ENCODE measurements around the gene ZNF701.
A peak's percentile ranks its signal among the peaks of the same experiment; 100 is the strongest.
"Not testable (repeated sequence)": the region's sequence is repeated elsewhere in the genome, so short reads cannot be mapped to it uniquely, and the experiment has no call there.

ZNF701 gene

GRCh38 chr19:52566121-52566520 lies 4.0 kb upstream of the ZNF701 start:
- DNase-seq (ENCODE audit: low read depth in 2 of 2), result no peak

GRCh38 chr19:52566588-52566987 lies 3.5 kb upstream of the ZNF701 start:
- DNase-seq (ENCODE audit: low read depth in 2 of 2), result no peak

GRCh38 chr19:52567921-52568320 lies 2.2 kb upstream of the ZNF701 start:
- DNase-seq (ENCODE audit: low read depth in 2 of 2), result no peak

- DNase-seq (ENCODE audit: low read depth in 2 of 2), result not testable (repeated sequence)
Observed at GRCh38 chr19:52569638-52569999, 468 bp upstream of the ZNF701 start.

GRCh38 chr19:52584736-52585440 lies 14.8 kb downstream of the ZNF701 start:
- DNase-seq (ENCODE audit: low read depth in 2 of 2), result no peak

- DNase-seq (ENCODE audit: low read depth in 2 of 2), result no peak
Observed at GRCh38 chr19:52585604-52586003, 15.5 kb downstream of the ZNF701 start.

GRCh38 chr19:52590728-52591127 lies 20.6 kb downstream of the ZNF701 start:
- no peak for DNase-seq (ENCODE audit: low read depth in 2 of 2)

GRCh38 chr19:52592301-52592700 lies 22.2 kb downstream of the ZNF701 start:
- DNase-seq (ENCODE audit: low read depth in 2 of 2), result no peak

GRCh38 chr19:52593441-52593840 lies 23.4 kb downstream of the ZNF701 start:
- DNase-seq (ENCODE audit: low read depth in 2 of 2), result not testable (repeated sequence)

GRCh38 chr19:52599241-52599640 lies 29.2 kb downstream of the ZNF701 start:
- no peak for DNase-seq (ENCODE audit: low read depth in 2 of 2)

- DNase-seq (ENCODE audit: low read depth in 2 of 2), result peak in 1 of 2 donors; percentile 2
Observed at GRCh38 chr19:52600639-52601024, 30.5 kb downstream of the ZNF701 start.

- peak; percentile 92 for DNase-seq (ENCODE audit: low read depth in 2 of 2)
Observed at GRCh38 chr19:52601025-52601973, 31.2 kb downstream of the ZNF701 start.

GRCh38 chr19:52601974-52602366 lies 31.9 kb downstream of the ZNF701 start:
- DNase-seq (ENCODE audit: low read depth in 2 of 2), result not testable (repeated sequence)

GRCh38 chr19:52602941-52603340 lies 32.9 kb downstream of the ZNF701 start:
- DNase-seq (ENCODE audit: low read depth in 2 of 2), result no peak

GRCh38 chr19:52603558-52604207 lies 33.6 kb downstream of the ZNF701 start:
- no peak for DNase-seq (ENCODE audit: low read depth in 2 of 2)

- DNase-seq (ENCODE audit: low read depth in 2 of 2), result no peak
Observed at GRCh38 chr19:52613299-52613906, 43.3 kb downstream of the ZNF701 start.

- DNase-seq (ENCODE audit: low read depth in 2 of 2), result no peak
Observed at GRCh38 chr19:52621376-52621775, 51.3 kb downstream of the ZNF701 start.

- no peak for DNase-seq (ENCODE audit: low read depth in 2 of 2)
Observed at GRCh38 chr19:52622261-52622660, 52.2 kb downstream of the ZNF701 start.

GRCh38 chr19:52626915-52627314 lies 56.8 kb downstream of the ZNF701 start:
- no peak for DNase-seq (ENCODE audit: low read depth in 2 of 2)

GRCh38 chr19:52627441-52627840 lies 57.4 kb downstream of the ZNF701 start:
- not testable (repeated sequence) for DNase-seq (ENCODE audit: low read depth in 2 of 2)

GRCh38 chr19:52635786-52636570 lies 65.9 kb downstream of the ZNF701 start:
- DNase-seq (ENCODE audit: low read depth in 2 of 2), result no peak
